HG03025 (cell line): Measurements from ENCODE around the gene ATP10B.

Experiments
- ATAC-seq: cut with Tn5 transposase; IDR thresholded peaks from one replicate; pipeline ENCODE4 v1.9.1; 2021; ENCODE audit warnings: mild to moderate bottlenecking, moderate library complexity; ENCODE audit not compliant: unreplicated experiment, low FRiP score

Gene ATP10B

GRCh38 chr5:160565376-160565775 is 286.6 kb downstream of the ATP10B start:
- no peak for ATAC-seq

GRCh38 chr5:160556846-160557245 is 295.2 kb downstream of the ATP10B start:
- no peak for ATAC-seq

- ATAC-seq: no peak
Measured at GRCh38 chr5:160555971-160556631, 295.9 kb downstream of the ATP10B start.

GRCh38 chr5:160555581-160555970 is 296.4 kb downstream of the ATP10B start:
- no peak for ATAC-seq

GRCh38 chr5:160550075-160550474 is 301.9 kb downstream of the ATP10B start:
- no peak for ATAC-seq

GRCh38 chr5:160548949-160549645 is 302.9 kb downstream of the ATP10B start:
- no peak for ATAC-seq

GRCh38 chr5:160547872-160548271 is 304.1 kb downstream of the ATP10B start:
- no peak for ATAC-seq

GRCh38 chr5:160547061-160547460 is 304.9 kb downstream of the ATP10B start:
- no peak for ATAC-seq

- no peak for ATAC-seq
Measured at GRCh38 chr5:160545832-160546231, 306.2 kb downstream of the ATP10B start.

GRCh38 chr5:160543395-160543794 is 308.6 kb downstream of the ATP10B start:
- ATAC-seq: no peak

- ATAC-seq: no peak
Measured at GRCh38 chr5:160542840-160543239, 309.2 kb downstream of the ATP10B start.

GRCh38 chr5:160542281-160542680 is 309.7 kb downstream of the ATP10B start:
- no peak for ATAC-seq

GRCh38 chr5:160539431-160539830 is 312.6 kb downstream of the ATP10B start:
- no peak for ATAC-seq

GRCh38 chr5:160537940-160538339 is 314.1 kb downstream of the ATP10B start:
- no peak for ATAC-seq

- ATAC-seq: no peak
Measured at GRCh38 chr5:160537116-160537515, 314.9 kb downstream of the ATP10B start.

GRCh38 chr5:160534914-160535313 is 317.1 kb downstream of the ATP10B start:
- no peak for ATAC-seq

- no peak for ATAC-seq
Measured at GRCh38 chr5:160534125-160534524, 317.9 kb downstream of the ATP10B start.

- ATAC-seq: no peak
Measured at GRCh38 chr5:160525471-160526261, 326.3 kb downstream of the ATP10B start.

- ATAC-seq: no peak
Measured at GRCh38 chr5:160524827-160525226, 327.2 kb downstream of the ATP10B start.

GRCh38 chr5:160523502-160524163 is 328.4 kb downstream of the ATP10B start:
- no peak for ATAC-seq

GRCh38 chr5:160521392-160521663 is 330.7 kb downstream of the ATP10B start:
- ATAC-seq: no peak
